ENCODE data around the gene SLCO2A1. TPM values are rescaled to one million over a fixed set of nuclear protein-coding genes. Genes with fewer than 3 reads are reported as not detected.

The SLCO2A1 gene
- polyA plus RNA-seq, 1 donor (not counting 4 experiments of a cell fraction or from before 2014, with no cell fraction given) = 0.80 TPM

GRCh38 chr3:133948996-133949395 lies 80.7 kb downstream of the SLCO2A1 start:
- H3K9ac ChIP-seq (ENCODE audit: control insufficient read depth, extremely low read depth, insufficient read depth, low read length) = no peak overlapping the region
- peaks cover 7% of the 10 kb centered on the region for H4K20me1 ChIP-seq (ENCODE audit: control insufficient read depth, extremely low read depth, insufficient read depth, low read length)
- peaks cover 5% of the 10 kb centered on the region for H3K9me3 ChIP-seq (ENCODE audit: control insufficient read depth, low read depth, low read length)
- no peaks in the 10 kb centered on the region for H3K79me2 ChIP-seq (ENCODE audit: control insufficient read depth, insufficient read depth, low read length)
- DNase-seq (ENCODE audit: low read depth, low spot score) (no peak), FAIRE-seq (peak; percentile 5)
- H3K4me2 ChIP-seq (ENCODE audit: control insufficient read depth, extremely low read depth, insufficient read depth, low read depth, low read length) = no peak overlapping the region
- H3K9me1 ChIP-seq (ENCODE audit: control insufficient read depth, extremely low read depth, insufficient read depth, low read length) = no peaks in the 10 kb centered on the region
- TF ChIP-seq EZH2 (IDR thresholded peaks at IDR 0.05; ENCODE audit: low read length) (no peak), CTCF (optimal IDR thresholded peaks at IDR 0.05 in 1 of 3, IDR thresholded peaks at IDR 0.05 in 1 of 3, conservative IDR thresholded peaks at IDR 0.05 in 1 of 3; ENCODE audit: extremely low read depth in 1 of 3, insufficient read depth in 2 of 3, low read length in 3 of 3) (no peak)
- no peak overlapping the region for H2AFZ ChIP-seq (ENCODE audit: control insufficient read depth, low read length)
- peaks cover 75% of the 10 kb centered on the region for H3K27me3 ChIP-seq (ENCODE audit: control insufficient read depth, extremely low read depth, insufficient read depth, low read length)
- peaks cover 20% of the 10 kb centered on the region for H3K4me1 ChIP-seq (ENCODE audit: control insufficient read depth, extremely low read depth, insufficient read depth, low read length)
- H3K36me3 ChIP-seq (ENCODE audit: control insufficient read depth in 2 of 2, extremely low read depth in 1 of 2, insufficient read depth in 2 of 2, low read length in 2 of 2) = no peaks in the 10 kb centered on the region
- dilution Hi-C loops (cut with MboI; ENCODE audit: extremely low pct_ligation_motif_present, low sequenced_read_pairs) = no loop called here
- no peak overlapping the region for H3K27ac ChIP-seq (ENCODE audit: control insufficient read depth, insufficient read depth, low read length)
- no peak overlapping the region for H3K4me3 ChIP-seq (ENCODE audit: control insufficient read depth in 2 of 3, extremely low read depth in 1 of 3, insufficient read depth in 2 of 3, low read depth in 1 of 3, low read length in 3 of 3)

DNA sequence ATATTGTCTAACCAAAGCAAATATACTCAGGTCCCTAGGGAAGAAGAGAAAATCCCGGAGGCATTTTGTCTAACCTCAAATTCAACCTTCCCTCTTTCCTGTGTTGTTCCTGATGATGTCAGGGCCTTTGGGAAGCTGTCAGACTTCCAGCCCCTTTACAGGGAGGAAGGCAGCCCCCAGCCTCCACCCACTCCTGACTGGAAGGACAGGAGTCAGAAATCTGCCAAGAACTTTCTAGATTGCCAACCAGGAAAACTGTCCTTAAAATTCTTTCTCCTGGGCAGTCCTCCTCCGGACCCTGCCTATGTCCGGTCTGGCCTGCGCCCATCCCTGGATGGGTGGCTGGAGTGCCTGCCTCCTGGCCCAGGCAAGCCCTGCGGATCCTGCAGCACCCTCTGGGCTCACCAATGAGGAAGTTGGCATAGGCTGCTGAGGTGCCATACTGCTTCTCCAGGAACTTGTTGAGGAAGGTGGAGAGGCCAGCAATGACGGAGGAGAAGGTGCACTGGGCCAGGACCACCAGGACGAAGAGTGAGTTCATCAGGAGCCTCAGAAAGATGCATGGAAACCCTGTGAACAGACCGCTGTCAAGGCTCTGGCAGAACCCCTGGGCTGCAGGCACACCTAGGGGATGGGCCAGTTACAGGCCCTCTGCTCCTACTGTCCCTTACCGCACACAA lies 81.5 kb downstream of the SLCO2A1 start:
- peaks cover 27% of the 10 kb centered on the region for H3K4me1 ChIP-seq (ENCODE audit: control insufficient read depth, extremely low read depth, insufficient read depth, low read length)
- dilution Hi-C loops (cut with MboI; ENCODE audit: extremely low pct_ligation_motif_present, low sequenced_read_pairs) = no loop called here
- no peaks in the 10 kb centered on the region for H3K36me3 ChIP-seq (ENCODE audit: control insufficient read depth in 2 of 2, extremely low read depth in 1 of 2, insufficient read depth in 2 of 2, low read length in 2 of 2)
- FAIRE-seq (no peak), DNase-seq (ENCODE audit: low read depth, low spot score) (no peak)
- peaks cover 5% of the 10 kb centered on the region for H3K9me3 ChIP-seq (ENCODE audit: control insufficient read depth, low read depth, low read length)
- peaks cover 74% of the 10 kb centered on the region for H3K27me3 ChIP-seq (ENCODE audit: control insufficient read depth, extremely low read depth, insufficient read depth, low read length)
- no peak overlapping the region for H3K27ac ChIP-seq (ENCODE audit: control insufficient read depth, insufficient read depth, low read length)
- H3K9ac ChIP-seq (ENCODE audit: control insufficient read depth, extremely low read depth, insufficient read depth, low read length) = no peak overlapping the region
- no peaks in the 10 kb centered on the region for H3K9me1 ChIP-seq (ENCODE audit: control insufficient read depth, extremely low read depth, insufficient read depth, low read length)
- H3K4me2 ChIP-seq (ENCODE audit: control insufficient read depth, extremely low read depth, insufficient read depth, low read depth, low read length) = no peak overlapping the region
- no peak overlapping the region for H2AFZ ChIP-seq (ENCODE audit: control insufficient read depth, low read length)
- no peak overlapping the region for H3K4me3 ChIP-seq (ENCODE audit: control insufficient read depth in 2 of 3, extremely low read depth in 1 of 3, insufficient read depth in 2 of 3, low read depth in 1 of 3, low read length in 3 of 3)
- H4K20me1 ChIP-seq (ENCODE audit: control insufficient read depth, extremely low read depth, insufficient read depth, low read length) = peaks cover 11% of the 10 kb centered on the region
- H3K79me2 ChIP-seq (ENCODE audit: control insufficient read depth, insufficient read depth, low read length) = no peaks in the 10 kb centered on the region
- TF ChIP-seq CTCF (optimal IDR thresholded peaks at IDR 0.05 in 1 of 3, IDR thresholded peaks at IDR 0.05 in 1 of 3, conservative IDR thresholded peaks at IDR 0.05 in 1 of 3; ENCODE audit: extremely low read depth in 1 of 3, insufficient read depth in 2 of 3, low read length in 3 of 3) = no peak

Measured in keratinocyte (primary cell).